HG02610 (cell line): ENCODE results near the gene SH3BGRL2.
"Not testable (repeated sequence)": the region's sequence is repeated elsewhere in the genome, so short reads cannot be mapped to it uniquely, and the experiment has no call there.

Experiments
- ATAC-seq: cut with Tn5 transposase; IDR thresholded peaks from one replicate; pipeline ENCODE4 v1.9.1; 2021; ENCODE audit warnings: mild to moderate bottlenecking, moderate library complexity; ENCODE audit not compliant: unreplicated experiment

SH3BGRL2 gene

DNA sequence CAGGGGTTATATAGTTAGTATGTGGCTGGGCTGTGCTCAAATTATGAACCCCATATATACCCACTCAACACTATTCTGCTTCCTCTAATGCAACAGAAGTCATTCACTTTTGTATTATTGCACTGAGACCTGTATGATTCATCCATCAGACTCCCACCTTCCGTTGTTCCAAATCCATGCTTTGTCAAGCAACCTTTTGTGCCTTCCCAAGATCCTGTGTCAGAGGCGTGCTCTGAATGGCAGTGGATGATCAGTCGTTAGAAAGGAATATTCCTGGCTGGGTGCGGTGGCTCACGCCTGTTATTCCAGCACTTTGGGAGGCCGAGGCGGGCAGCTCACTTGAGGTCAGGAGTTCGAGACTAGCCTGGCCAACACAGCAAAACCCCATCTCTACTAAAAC, 103.2 kb downstream of the SH3BGRL2 start:
- ATAC-seq = no peak

- ATAC-seq = no peak
These were observed 104.1 kb downstream of the SH3BGRL2 start for GRCh38 chr6:79735183-79735582.

- no peak for ATAC-seq
These were observed 106.0 kb downstream of the SH3BGRL2 start for GRCh38 chr6:79737172-79737571.

- no peak for ATAC-seq
These were observed 110.9 kb downstream of the SH3BGRL2 start for GRCh38 chr6:79742030-79742429.

DNA sequence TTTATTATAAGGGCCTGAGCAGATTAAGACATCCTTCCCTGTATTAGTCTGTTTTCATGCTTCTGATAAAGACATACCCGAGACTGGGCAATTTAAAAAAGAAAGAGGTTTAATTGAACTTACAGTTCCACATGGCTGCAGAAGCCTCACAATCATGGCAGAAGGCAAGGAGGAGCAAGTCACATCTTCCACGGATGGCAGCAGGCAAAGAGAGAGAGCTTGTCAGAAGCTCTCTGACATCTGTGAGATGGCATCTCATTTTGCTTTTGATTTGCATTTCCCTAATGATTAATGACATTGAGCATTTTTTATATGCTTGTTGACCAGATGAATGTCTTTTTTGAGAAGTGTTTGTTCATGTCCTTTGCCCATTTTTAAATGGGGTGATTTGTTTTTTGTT, 114.2 kb downstream of the SH3BGRL2 start:
- not testable (repeated sequence) for ATAC-seq

DNA sequence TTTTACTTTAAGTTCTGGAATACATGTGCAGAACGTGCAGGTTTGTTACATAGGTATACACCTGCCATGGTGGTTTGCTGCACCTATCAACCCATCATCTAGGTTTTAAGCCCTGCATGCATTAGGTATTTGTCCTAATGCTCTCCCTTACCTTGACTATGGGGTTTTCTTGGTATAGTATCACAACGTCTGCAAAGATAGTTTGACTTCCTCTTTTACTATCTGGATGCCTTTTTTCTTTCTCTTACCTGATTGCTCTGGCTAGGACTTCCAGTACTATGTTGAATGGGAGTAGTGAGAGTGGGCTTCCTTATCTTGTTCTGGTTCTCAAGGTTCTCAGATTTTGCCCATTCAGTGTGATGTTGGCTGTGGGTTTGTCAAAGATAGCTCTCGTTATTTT, 115.2 kb downstream of the SH3BGRL2 start:
- ATAC-seq = not testable (repeated sequence)

DNA sequence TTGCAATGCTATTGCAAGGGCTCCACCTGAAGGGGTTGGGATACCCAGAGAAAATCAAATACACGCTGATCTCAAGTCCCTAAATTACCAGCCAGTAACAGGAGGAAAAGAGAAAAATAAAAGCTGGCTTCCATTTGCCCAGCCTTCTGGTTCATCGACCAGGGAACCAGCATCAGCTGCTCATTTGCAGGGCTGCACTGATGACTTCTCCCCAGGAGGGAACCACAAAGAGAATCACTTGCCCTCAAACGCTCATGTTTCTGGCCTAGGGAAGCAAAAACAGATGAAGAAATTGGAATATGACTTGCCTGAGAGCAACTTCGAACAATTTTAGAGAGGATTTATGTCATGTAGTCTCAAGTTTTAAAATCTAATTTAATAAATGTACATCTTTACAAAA, 119.7 kb downstream of the SH3BGRL2 start:
- ATAC-seq = no peak
